Measurements from ENCODE around the gene ABHD1. TPM values are rescaled to one million over a fixed set of nuclear protein-coding genes. Genes with fewer than 3 reads are reported as not detected.
A peak's percentile ranks its signal among the peaks of the same experiment; 100 is the strongest.

ABHD1 gene
- total and polyA plus RNA-seq, 4 donors: 0.09 to 2.0 (median 0.61) TPM

DNA sequence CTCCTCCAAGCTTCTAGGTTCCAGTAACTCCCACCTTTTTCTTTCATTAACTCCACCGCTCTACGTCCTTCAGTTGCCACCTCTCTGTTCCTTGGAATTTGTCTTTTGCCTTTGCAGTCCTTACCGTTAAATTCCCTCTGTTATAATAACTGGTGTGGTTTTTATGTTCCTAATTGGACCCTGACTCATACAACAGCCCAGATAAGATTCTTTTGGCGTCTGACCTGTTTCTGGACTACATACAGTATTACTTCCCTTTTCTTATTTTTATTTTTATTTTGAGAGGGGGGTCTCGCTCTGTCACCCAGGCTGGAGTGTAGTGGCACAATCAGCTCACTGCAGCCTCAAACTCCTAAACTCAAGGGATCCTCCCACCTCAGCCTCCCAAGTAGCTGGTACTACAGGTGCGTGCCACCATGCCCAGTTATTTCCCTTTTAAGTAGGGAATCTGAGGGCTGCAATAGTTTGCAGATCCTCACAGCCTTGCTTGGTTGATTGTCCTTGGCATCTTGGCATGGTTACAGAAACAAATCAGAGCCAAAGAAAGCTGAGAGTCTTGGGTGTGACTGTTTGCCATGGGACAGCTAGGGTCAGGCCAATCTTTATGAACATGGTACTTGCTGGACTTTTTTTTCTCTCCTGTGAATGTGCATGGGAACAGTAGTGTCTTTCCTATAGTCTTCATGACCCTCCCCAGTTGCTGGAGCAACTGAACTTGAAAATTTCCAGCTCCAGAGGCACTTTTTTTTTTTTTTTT lies 47.1 kb downstream of the ABHD1 start:
- no peaks in the 10 kb centered on the region for H3K9me3 ChIP-seq (ENCODE audit: control insufficient read depth in 4 of 4, low read length in 3 of 4)
- H3K36me3 ChIP-seq (ENCODE audit: control insufficient read depth in 4 of 4, insufficient read depth in 3 of 4, low read depth in 1 of 4, low read length in 3 of 4): no peaks in the 10 kb centered on the region
- no peaks in the 10 kb centered on the region for H3K27me3 ChIP-seq (ENCODE audit: control insufficient read depth in 4 of 4, insufficient read depth in 4 of 4, low read length in 3 of 4)
- H3K4me1 ChIP-seq (ENCODE audit: control insufficient read depth in 4 of 4, insufficient read depth in 4 of 4, low read length in 3 of 4): peaks cover 0 to 13% (median 6%) of the 10 kb centered on the region in 4 donors
- 81% methylated on average over 6 of the region's 6 CpGs for WGBS
- H3K4me3 ChIP-seq (ENCODE audit: low read depth in 1 of 3, low read length in 3 of 3): no peak overlapping the region
- TF ChIP-seq TAF1 (conservative IDR thresholded peaks at IDR 0.05) (no peak), JUND (IDR thresholded peaks at IDR 0.05) (no peak), GABPA (IDR thresholded peaks at IDR 0.05 in 1 of 2, conservative IDR thresholded peaks at IDR 0.05 in 1 of 2) (no peak), CTCF (IDR thresholded peaks at IDR 0.05; ENCODE audit: low read depth, low read length, missing input control) (no peak), FOXA2 (IDR thresholded peaks at IDR 0.05) (no peak), ZBTB33 (IDR thresholded peaks at IDR 0.05) (no peak), ATF3 (IDR thresholded peaks at IDR 0.05) (no peak), NR2F2 (IDR thresholded peaks at IDR 0.05) (no peak), YY1 (IDR thresholded peaks at IDR 0.05) (no peak), SP1 (IDR thresholded peaks at IDR 0.05) (no peak), HNF4G (IDR thresholded peaks at IDR 0.05) (no peak), RAD21 (IDR thresholded peaks at IDR 0.05) (no peak)
- TF ChIP-seq, protein P1, sequence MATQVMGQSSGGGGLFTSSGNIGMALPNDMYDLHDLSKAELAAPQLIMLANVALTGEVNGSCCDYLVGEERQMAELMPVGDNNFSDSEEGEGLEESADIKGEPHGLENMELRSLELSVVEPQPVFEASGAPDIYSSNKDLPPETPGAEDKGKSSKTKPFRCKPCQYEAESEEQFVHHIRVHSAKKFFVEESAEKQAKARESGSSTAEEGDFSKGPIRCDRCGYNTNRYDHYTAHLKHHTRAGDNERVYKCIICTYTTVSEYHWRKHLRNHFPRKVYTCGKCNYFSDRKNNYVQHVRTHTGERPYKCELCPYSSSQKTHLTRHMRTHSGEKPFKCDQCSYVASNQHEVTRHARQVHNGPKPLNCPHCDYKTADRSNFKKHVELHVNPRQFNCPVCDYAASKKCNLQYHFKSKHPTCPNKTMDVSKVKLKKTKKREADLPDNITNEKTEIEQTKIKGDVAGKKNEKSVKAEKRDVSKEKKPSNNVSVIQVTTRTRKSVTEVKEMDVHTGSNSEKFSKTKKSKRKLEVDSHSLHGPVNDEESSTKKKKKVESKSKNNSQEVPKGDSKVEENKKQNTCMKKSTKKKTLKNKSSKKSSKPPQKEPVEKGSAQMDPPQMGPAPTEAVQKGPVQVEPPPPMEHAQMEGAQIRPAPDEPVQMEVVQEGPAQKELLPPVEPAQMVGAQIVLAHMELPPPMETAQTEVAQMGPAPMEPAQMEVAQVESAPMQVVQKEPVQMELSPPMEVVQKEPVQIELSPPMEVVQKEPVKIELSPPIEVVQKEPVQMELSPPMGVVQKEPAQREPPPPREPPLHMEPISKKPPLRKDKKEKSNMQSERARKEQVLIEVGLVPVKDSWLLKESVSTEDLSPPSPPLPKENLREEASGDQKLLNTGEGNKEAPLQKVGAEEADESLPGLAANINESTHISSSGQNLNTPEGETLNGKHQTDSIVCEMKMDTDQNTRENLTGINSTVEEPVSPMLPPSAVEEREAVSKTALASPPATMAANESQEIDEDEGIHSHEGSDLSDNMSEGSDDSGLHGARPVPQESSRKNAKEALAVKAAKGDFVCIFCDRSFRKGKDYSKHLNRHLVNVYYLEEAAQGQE (IDR thresholded peaks at IDR 0.05): no peak
- peak overlapping the region; percentile 49 to 51 for H3K27ac ChIP-seq (ENCODE audit: low read depth in 1 of 2, low read length in 2 of 2)
- H3K9ac ChIP-seq (ENCODE audit: low read depth in 1 of 2, low read length in 2 of 2): no peak overlapping the region
- DNase-seq (ENCODE audit: low spot score): no peak

GRCh38 chr2:27171351-27171848 lies 47.8 kb downstream of the ABHD1 start:
- peak overlapping the region; percentile 49 to 51 for H3K27ac ChIP-seq (ENCODE audit: low read depth in 1 of 2, low read length in 2 of 2)
- H3K4me3 ChIP-seq (ENCODE audit: low read depth in 1 of 3, low read length in 3 of 3): no peak overlapping the region
- H3K36me3 ChIP-seq (ENCODE audit: control insufficient read depth in 4 of 4, insufficient read depth in 3 of 4, low read depth in 1 of 4, low read length in 3 of 4): no peaks in the 10 kb centered on the region
- no peak overlapping the region for H3K9ac ChIP-seq (ENCODE audit: low read depth in 1 of 2, low read length in 2 of 2)
- peaks cover 0 to 13% (median 6%) of the 10 kb centered on the region in 4 donors for H3K4me1 ChIP-seq (ENCODE audit: control insufficient read depth in 4 of 4, insufficient read depth in 4 of 4, low read length in 3 of 4)
- no peaks in the 10 kb centered on the region for H3K9me3 ChIP-seq (ENCODE audit: control insufficient read depth in 4 of 4, low read length in 3 of 4)
- 49% methylated on average over 8 of the region's 8 CpGs for WGBS
- H3K27me3 ChIP-seq (ENCODE audit: control insufficient read depth in 4 of 4, insufficient read depth in 4 of 4, low read length in 3 of 4): no peaks in the 10 kb centered on the region
- no peak for DNase-seq (ENCODE audit: low spot score)
- TF ChIP-seq RAD21 (IDR thresholded peaks at IDR 0.05): peak; percentile 32 to 43
- peak; percentile 67 for TF ChIP-seq SP1 (IDR thresholded peaks at IDR 0.05)
- peak in 1 of 2 donors; percentile 38 for TF ChIP-seq EGR1 (IDR thresholded peaks at IDR 0.05; ENCODE audit: low read depth in 2 of 2)
- TF ChIP-seq HNF4A (conservative IDR thresholded peaks at IDR 0.05): peak; percentile 45 to 76
- no peak for TF ChIP-seq CTCF (IDR thresholded peaks at IDR 0.05; ENCODE audit: low read depth, low read length, missing input control)
- peak; percentile 71 for TF ChIP-seq YY1 (IDR thresholded peaks at IDR 0.05)
- peak; percentile 82 for TF ChIP-seq MAX (IDR thresholded peaks at IDR 0.05)
- peak; percentile 65 to 92 for TF ChIP-seq RXRA (IDR thresholded peaks at IDR 0.05)
- TF ChIP-seq TAF1 (conservative IDR thresholded peaks at IDR 0.05): no peak
- peak; percentile 81 to 88 for TF ChIP-seq JUND (IDR thresholded peaks at IDR 0.05)
- TF ChIP-seq NR2F2 (IDR thresholded peaks at IDR 0.05): peak; percentile 37
- TF ChIP-seq FOXA1 (IDR thresholded peaks at IDR 0.05): peak; percentile 93
- TF ChIP-seq ATF3 (IDR thresholded peaks at IDR 0.05): peak; percentile 47
- no peak for TF ChIP-seq GABPA (IDR thresholded peaks at IDR 0.05 in 1 of 2, conservative IDR thresholded peaks at IDR 0.05 in 1 of 2)
- TF ChIP-seq FOXA2 (IDR thresholded peaks at IDR 0.05): peak; percentile 98
